Esophagus (tissue), 2 donors: ENCODE results near the gene MYMX. TPM values are rescaled to one million over a fixed set of nuclear protein-coding genes. Genes with fewer than 3 reads are reported as not detected.

Experiments
- H3K27ac ChIP-seq, 2 donors: one replicate each; pipeline ENCODE4 v1.5.1; 2013; ENCODE audit warnings: low read depth in 2 of 2, mild to moderate bottlenecking in 2 of 2, inconsistent platforms in 1 of 2, low read length in 1 of 2, moderate library complexity in 1 of 2
- H3K27me3 ChIP-seq, 2 donors: one replicate each; pipeline ENCODE4 v1.6.1; 2013; ENCODE audit warnings: low read length in 2 of 2, control low read depth in 1 of 2, mild to moderate bottlenecking in 1 of 2; ENCODE audit not compliant: insufficient read depth in 2 of 2, control insufficient read depth in 1 of 2
- H3K36me3 ChIP-seq, 2 donors: one replicate each; pipeline ENCODE4 v1.6.1; 2013; ENCODE audit warnings: low read length in 1 of 2; ENCODE audit not compliant: control insufficient read depth in 2 of 2, insufficient read depth in 2 of 2
- H3K4me1 ChIP-seq, 2 donors: one replicate each; pipeline ENCODE4 v1.6.1; 2013; ENCODE audit warnings: low read length in 1 of 2; ENCODE audit not compliant: control insufficient read depth in 2 of 2, insufficient read depth in 2 of 2
- H3K4me3 ChIP-seq, 2 donors: one replicate each; pipeline ENCODE4 v1.5.1; 2013; ENCODE audit warnings: low read length in 2 of 2, mild to moderate bottlenecking in 2 of 2, low read depth in 1 of 2, moderate library complexity in 1 of 2
- H3K9me3 ChIP-seq, 2 donors: one replicate each; pipeline ENCODE4 v1.6.1; 2013; ENCODE audit warnings: mild to moderate bottlenecking in 2 of 2, low read depth in 1 of 2, low read length in 1 of 2, moderate library complexity in 1 of 2; ENCODE audit not compliant: control insufficient read depth in 2 of 2, insufficient read depth in 1 of 2
- WGBS, 2 donors: extraction: QIAGEN DNeasy Blood & Tissue Kit; methylation state at CpG; one replicate each; pipeline ENCODE4 v1.1.7; 2013; 5-methylcytosine and 5-hydroxymethylcytosine counted together
- polyA plus RNA-seq, 2 donors: library from polyadenylated mRNA; stranded (reverse); fragments of 200-250 nt; gene quantifications; one replicate each; pipeline ENCODE4 v1.2.3, GENCODE V29; 2013
- donor health status: healthy with polysubstance abuse.
- donor health status: Bipolar disorder and iron deficiency.

The MYMX gene
- polyA plus RNA-seq, 2 donors = 0.05 TPM; not detected in 1

DNA sequence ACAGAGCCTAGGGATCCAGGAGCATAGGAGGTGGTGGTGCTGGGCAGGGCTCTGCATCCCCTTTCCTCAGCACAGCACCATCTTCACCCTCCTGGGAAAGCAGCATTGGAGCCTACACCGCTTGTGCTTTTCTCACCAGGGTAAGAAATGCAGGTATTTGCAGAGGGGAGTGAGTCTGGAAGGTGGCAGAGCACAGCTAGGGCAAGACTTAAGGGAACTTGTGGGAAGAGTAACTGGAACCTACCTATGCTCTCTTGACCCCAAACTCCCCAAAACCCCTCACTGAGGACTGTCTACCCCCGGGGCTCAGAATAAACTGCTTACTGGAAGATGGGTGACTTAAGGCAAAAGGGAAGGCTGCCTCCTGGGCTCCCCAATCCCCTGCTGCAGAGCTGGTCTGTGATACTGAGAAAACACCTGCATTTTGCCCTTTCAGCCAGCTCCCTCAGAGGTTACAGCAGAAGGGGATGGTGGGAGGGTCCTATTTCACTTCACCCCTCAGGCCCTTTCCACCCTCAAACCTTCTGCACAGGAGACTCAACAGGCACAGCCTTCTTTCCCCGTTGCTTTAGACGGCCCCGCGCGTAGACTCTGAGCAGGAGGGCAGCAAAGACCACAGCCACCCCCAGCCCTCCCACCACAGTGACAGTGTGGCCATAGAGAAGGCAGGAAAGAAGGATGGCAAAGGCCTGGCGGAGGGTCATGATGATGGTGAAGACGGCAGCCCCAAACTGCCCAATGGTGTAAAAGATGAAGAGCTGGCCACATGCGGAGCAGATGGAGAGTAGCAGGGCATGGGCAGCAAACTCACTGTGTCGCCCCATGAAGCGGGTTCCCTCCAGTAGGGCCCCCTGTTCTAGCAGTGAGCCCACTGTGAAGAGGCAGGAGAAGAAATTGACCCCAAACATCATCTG is 37.7 kb downstream of the MYMX start:
- Histone ChIP-seq H3K4me3 (no peak overlapping the region), H3K9me3 (no peaks in the 10 kb centered on the region), H3K27me3 (no peaks in the 10 kb centered on the region), H3K4me1 (peaks cover 0 to 6% of the 10 kb centered on the region in 2 donors), H3K27ac (no peak overlapping the region), H3K36me3 (peaks cover 13 to 36% of the 10 kb centered on the region in 2 donors)
- 71 to 75% methylated on average over 12 of the region's 12 CpGs for WGBS, 2 donors

DNA sequence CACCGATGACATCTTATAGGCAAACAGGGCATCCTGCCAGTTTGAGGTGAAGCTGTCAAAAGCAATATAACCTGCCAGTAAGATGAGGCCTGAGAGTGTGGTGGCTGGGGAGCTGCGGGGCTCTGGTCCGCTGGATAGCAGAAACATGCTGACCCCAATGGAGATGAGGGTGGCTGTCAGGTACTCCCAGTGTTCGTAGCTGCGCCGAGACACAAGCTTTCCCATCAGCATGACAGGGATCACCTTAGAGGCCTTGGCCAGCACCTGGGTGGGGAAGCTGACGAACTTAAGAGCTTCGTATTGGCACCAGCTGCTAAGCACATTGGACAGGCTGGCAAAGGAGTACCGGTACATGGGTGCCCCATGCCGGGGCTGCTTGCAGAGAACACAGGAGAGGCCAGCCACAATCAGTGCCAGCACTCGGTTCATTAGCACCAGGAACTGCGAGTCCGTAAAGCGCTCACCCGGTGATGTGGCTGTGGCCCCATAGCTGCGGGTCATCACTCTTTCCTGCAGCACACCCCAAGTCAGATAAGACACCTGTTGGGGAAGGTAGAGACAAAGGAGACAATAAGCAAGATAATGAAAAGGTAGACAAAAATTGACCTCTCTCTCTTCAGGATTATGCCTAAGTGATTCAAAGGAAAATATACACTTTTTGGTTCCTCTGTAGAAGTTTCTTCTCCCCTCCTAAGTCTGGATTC is 38.5 kb downstream of the MYMX start:
- no peak overlapping the region for H3K27ac ChIP-seq
- no peaks in the 10 kb centered on the region for H3K9me3 ChIP-seq
- 48 to 51% methylated on average over 16 of the region's 16 CpGs for WGBS, 2 donors
- no peaks in the 10 kb centered on the region for H3K27me3 ChIP-seq
- H3K4me3 ChIP-seq = no peak overlapping the region
- peaks cover 12 to 38% of the 10 kb centered on the region in 2 donors for H3K36me3 ChIP-seq
- H3K4me1 ChIP-seq = peaks cover 0 to 6% of the 10 kb centered on the region in 2 donors

DNA sequence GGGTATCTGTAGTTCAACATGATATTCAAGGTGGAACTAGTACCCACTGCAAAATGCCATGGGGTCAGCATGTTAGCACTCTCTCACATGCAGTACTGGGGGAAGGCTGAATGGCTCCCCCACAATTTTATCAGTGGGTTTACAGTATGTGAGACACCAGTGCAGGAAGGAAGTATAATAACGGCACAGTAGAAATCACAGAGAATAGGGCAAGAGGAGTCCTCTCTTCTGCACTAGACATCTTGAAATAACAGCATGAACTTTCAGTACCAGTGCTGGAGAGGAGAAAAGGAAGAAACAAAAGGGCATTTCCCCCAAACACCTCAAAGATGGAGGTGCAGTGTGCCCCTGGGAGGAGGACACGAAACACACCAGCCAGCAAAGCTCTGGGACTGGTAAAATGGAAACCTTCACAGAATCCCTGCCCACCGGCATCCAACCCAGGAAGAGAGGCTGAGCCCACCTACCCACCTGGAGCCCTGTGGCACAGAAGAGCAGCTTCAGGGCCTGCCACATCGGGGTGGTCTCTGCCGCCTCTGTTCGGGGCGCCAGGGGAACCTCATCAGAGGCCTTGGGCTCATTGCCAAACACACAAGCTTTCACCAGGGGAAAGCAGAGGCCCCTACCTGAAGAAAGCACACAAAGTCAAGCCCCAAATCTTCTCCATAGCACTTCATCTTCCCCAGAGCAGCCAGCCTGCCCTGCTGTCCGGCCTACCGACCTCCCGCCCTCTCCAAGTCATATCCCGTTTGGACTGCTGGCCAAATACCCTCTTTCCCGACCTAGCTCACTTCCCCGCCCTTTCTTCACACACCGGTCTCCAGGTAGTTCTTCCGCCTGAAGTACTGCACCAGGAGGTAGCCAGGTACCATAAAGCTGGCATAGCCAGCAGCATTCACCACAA is 39.4 kb downstream of the MYMX start:
- WGBS, 2 donors = 20 to 21% methylated on average over 15 of the region's 15 CpGs
- H3K36me3 ChIP-seq = peaks cover 6 to 35% of the 10 kb centered on the region in 2 donors
- no peaks in the 10 kb centered on the region for H3K27me3 ChIP-seq
- peak overlapping the region; percentile 74 to 90 for H3K27ac ChIP-seq
- H3K9me3 ChIP-seq = no peaks in the 10 kb centered on the region
- peaks cover 0 to 6% of the 10 kb centered on the region in 2 donors for H3K4me1 ChIP-seq
- peak overlapping the region; percentile 56 to 85 for H3K4me3 ChIP-seq

DNA sequence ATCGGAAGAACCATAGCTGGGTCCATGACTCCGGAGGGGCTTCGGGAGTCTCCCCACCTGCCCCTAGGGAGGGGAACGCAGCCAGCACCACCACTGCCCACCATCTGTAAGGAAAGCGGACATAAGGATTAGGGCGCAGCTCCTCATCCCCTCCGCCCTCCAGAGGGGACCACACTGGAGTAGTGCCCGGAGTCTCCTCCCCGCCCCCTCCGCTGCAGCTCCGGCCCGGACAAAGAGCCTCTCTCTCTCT is 40.0 kb downstream of the MYMX start:
- H3K4me3 ChIP-seq = peak overlapping the region; percentile 56 to 85
- peak overlapping the region; percentile 74 to 90 for H3K27ac ChIP-seq
- H3K27me3 ChIP-seq = no peaks in the 10 kb centered on the region
- peaks cover 4 to 35% of the 10 kb centered on the region in 2 donors for H3K36me3 ChIP-seq
- no peaks in the 10 kb centered on the region for H3K9me3 ChIP-seq
- 0 to 1% methylated on average over 11 to 12 of the region's 12 CpGs for WGBS, 2 donors
- peaks cover 0 to 6% of the 10 kb centered on the region in 2 donors for H3K4me1 ChIP-seq

DNA sequence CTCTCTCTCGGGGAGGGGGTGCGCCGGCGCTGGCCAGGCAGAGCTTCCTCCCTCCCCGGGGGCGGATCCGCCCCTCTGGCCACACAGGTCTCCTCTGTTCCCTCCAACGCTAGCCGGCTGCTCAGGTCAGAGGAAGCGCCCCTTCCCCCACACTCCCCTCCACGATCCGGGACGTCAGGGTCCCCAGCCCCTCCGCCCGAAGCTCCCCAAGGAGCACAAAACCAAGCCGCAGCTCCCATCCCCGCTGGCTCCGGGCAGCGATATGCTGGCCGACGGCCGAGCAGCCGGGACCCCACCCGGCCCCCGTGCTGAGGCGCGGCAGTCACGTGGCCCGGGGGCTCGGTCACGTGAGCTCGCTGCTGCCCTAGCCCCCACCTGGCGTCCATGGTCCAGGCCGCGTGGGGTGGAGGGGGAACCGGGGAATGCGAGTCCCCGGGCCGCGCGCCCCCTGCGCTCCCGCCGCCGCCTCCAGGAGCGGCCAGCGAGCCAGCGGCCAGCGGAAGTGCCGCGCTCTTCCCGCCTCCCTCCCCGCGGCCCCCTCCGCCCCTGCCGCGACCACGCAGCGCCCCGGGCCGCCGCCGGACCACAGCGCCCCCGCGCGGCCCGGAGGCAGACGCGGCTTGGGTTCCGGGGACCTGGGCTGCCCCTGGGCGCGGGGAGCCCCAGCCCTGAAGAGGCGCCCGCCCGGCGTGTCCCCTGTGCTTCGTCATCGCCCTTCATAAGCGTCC is 40.5 kb downstream of the MYMX start, which contains the start of gene SLC35B2:
Gene SLC35B2 (minus strand): TSS at position 504 of the 728 bp plus-strand sequence. CDS start 118 bp downstream, at position 386.
- H3K9me3 ChIP-seq = no peaks in the 10 kb centered on the region
- no peaks in the 10 kb centered on the region for H3K27me3 ChIP-seq
- peaks cover 0 to 31% of the 10 kb centered on the region in 2 donors for H3K36me3 ChIP-seq
- peak within 1 kb of the TSS; percentile 74 to 90 for H3K27ac ChIP-seq
- WGBS, 2 donors = 1% methylated on average over 49 to 80 of the region's 80 CpGs
- H3K4me3 ChIP-seq = peak within 1 kb of the TSS; percentile 56 to 85
- H3K4me1 ChIP-seq = peaks cover 0 to 6% of the 10 kb centered on the region in 2 donors

DNA sequence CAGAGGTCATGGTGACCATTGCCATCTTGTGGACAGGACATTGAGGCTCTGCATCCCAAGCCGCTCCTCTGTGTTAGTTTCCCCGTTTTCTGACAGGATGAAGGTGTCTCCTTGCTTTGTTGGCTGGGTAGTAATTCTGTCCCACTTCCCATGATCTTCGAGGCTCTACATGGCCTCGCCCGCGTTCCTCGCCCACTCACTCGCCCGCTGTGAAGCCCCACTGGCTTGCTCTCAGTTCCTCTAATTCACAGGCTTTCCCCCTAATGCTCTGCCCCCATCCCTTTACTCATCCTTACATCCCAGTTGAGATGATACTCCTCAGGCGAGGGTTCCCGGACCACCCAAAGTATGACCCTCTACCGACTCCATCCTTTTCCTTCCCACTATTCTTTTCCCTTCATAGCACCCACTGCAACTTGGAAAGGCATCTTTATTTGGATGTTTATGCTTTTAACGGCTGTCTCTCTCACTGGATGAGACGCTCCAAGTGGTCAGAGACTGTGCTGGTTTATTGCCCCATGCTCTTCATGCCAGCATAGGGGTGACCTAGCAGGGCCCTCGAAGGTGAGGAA is 41.1 kb downstream of the MYMX start:
- Histone ChIP-seq H3K4me1 (peaks cover 0 to 12% of the 10 kb centered on the region in 2 donors), H3K36me3 (peaks cover 0 to 31% of the 10 kb centered on the region in 2 donors), H3K4me3 (peak overlapping the region; percentile 56 to 85), H3K9me3 (no peaks in the 10 kb centered on the region), H3K27ac (peak overlapping the region; percentile 74 to 90), H3K27me3 (no peaks in the 10 kb centered on the region)
- WGBS, 2 donors = 25 to 27% methylated on average over 15 of the region's 15 CpGs

DNA sequence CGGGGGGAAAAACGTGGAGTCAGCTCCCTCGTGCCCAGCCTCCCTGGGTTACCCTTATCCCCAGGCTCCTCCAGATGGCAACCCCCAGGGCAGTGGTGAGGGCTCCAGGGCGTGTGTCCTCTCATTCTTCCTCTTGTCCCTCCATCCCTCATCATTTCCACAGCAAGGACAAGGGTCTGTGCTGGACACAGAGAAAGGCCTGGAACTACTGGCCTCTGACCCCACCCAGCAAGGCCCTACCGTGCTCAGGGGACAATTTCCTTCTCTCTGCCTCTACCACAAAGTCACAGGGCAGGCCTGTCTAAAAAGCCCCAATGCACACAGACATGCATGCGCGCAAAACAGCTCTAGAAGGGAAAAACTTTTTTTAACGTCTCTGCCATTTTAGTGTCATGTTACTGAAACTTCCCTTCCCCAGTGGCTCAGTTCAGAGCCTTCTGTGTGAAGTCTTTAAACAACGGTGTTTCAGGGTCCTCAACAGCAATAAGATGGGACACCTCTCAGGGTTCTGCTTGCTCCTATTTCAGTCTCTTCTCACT is 41.7 kb downstream of the MYMX start:
- no peaks in the 10 kb centered on the region for H3K9me3 ChIP-seq
- H3K27me3 ChIP-seq = no peaks in the 10 kb centered on the region
- H3K27ac ChIP-seq = no peak overlapping the region
- 84 to 89% methylated on average over 9 of the region's 9 CpGs for WGBS, 2 donors
- peaks cover 0 to 26% of the 10 kb centered on the region in 2 donors for H3K36me3 ChIP-seq
- peaks cover 4 to 18% of the 10 kb centered on the region in 2 donors for H3K4me1 ChIP-seq
- H3K4me3 ChIP-seq = no peak overlapping the region

DNA sequence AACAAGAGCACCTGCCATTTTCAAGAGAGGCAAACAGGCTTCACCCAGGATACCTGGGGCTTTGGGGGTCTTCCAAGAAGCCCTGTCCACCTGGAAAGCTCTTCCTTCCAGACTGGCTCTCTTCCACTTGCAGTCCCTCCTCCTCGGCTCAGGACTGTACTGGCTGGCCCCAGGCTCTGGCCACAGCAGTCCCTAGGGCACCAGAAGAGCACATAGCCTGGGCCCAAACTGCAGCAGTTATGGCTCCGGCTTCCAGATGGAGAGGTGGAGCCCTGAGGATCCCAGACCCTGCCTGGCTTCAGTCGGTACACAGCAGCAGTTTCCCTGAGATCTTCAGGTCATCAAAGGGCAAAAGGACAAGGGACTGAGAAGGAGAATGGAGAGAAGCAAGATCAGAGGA is 42.2 kb downstream of the MYMX start:
- Histone ChIP-seq H3K27ac (no peak overlapping the region), H3K9me3 (no peaks in the 10 kb centered on the region), H3K4me3 (no peak overlapping the region), H3K4me1 (peaks cover 7 to 23% of the 10 kb centered on the region in 2 donors), H3K27me3 (no peaks in the 10 kb centered on the region), H3K36me3 (peaks cover 0 to 25% of the 10 kb centered on the region in 2 donors)
- 91 to 92% methylated on average over 3 of the region's 3 CpGs for WGBS, 2 donors
